ENCODE results near the gene RFESD. TPM values are rescaled to one million over a fixed set of nuclear protein-coding genes. Genes with fewer than 3 reads are reported as not detected.

Gene RFESD
- total and polyA plus RNA-seq, 2 of the 13 experiments (the other 11 are each of a cell fraction or from before 2014, with no cell fraction given) = 1.1 to 2.2 TPM

- peak; percentile 13; the same call in 1 of the 2 replicates for TF ChIP-seq KLF15 (CRISPR knock-in tag; IDR thresholded peaks at IDR 0.05; ENCODE audit: borderline replicate concordance)
- TF ChIP-seq HNRNPL (IDR thresholded peaks at IDR 0.05; ENCODE audit: low read depth, low read length) = 0 out of 2 replicates have a peak, but pooled peaks have one; percentile 59
- TF ChIP-seq TFAP4 (IDR thresholded peaks at IDR 0.05; ENCODE audit: borderline replicate concordance, low read depth) = peak; percentile 99
- 0 out of 2 replicates have a peak, but pooled peaks have one; percentile 36 for TF ChIP-seq SNAI1 (CRISPR knock-in tag; IDR thresholded peaks at IDR 0.05; ENCODE audit: borderline replicate concordance)
- no peak for TF ChIP-seq TBL1XR1 (IDR thresholded peaks at IDR 0.05; ENCODE audit: borderline replicate concordance, low read length, partially characterized antibody)
- no peak for TF ChIP-seq ATM (IDR thresholded peaks at IDR 0.05; ENCODE audit: borderline replicate concordance)
- TF ChIP-seq MXD4 (CRISPR knock-in tag; IDR thresholded peaks at IDR 0.05) = peak; percentile 90
- TF ChIP-seq NBN (conservative IDR thresholded peaks at IDR 0.05) = no peak
- TF ChIP-seq ZBTB44 (CRISPR knock-in tag; IDR thresholded peaks at IDR 0.05) = peak; percentile 50; the same call in 1 of the 2 replicates
- no peak for TF ChIP-seq CSRNP2 (CRISPR knock-in tag; conservative IDR thresholded peaks at IDR 0.05; ENCODE audit: low read depth)
- 0 out of 2 replicates have a peak, but pooled peaks have one; percentile 35 for TF ChIP-seq NCOA2 (CRISPR knock-in tag; IDR thresholded peaks at IDR 0.05)
- TF ChIP-seq TSC22D2 (CRISPR knock-in tag; IDR thresholded peaks at IDR 0.05; ENCODE audit: borderline replicate concordance) = no peak
- TF ChIP-seq ZNF260 (CRISPR knock-in tag; IDR thresholded peaks at IDR 0.05; ENCODE audit: borderline replicate concordance, low read depth) = no peak
- TF ChIP-seq CBX1 (IDR thresholded peaks at IDR 0.05; ENCODE audit: low read depth) = peak; percentile 62
- 0 out of 2 replicates have a peak, but pooled peaks have one; percentile 16 for TF ChIP-seq ONECUT2 (CRISPR knock-in tag; IDR thresholded peaks at IDR 0.05)
- peak; percentile 65; the same call in 1 of the 2 replicates for TF ChIP-seq TOPORS (CRISPR knock-in tag; IDR thresholded peaks at IDR 0.05)
- no peak for TF ChIP-seq ZNF282 (IDR thresholded peaks at IDR 0.05; ENCODE audit: partially characterized antibody)
- no peak for TF ChIP-seq IKZF1 (IDR thresholded peaks at IDR 0.05)
Measured at GRCh38 chr5:95646569-95647431, at the start of gene RFESD (continued).
